A673 (cell line): ENCODE results near the gene LNPEP.

Source experiments
- CTCF ChIP-seq: fragments of 300-800, 200-600 bp; sonication (generic); conservative IDR thresholded peaks from 2 replicates; pipeline ENCODE4 v1.5.1; 2017; ENCODE audit warnings: low read depth, mild to moderate bottlenecking, antibody characterized with exemption, low read length, moderate library complexity, mixed read lengths
- EZH2 ChIP-seq: fragments of 200-600 bp; sonication (generic); IDR thresholded peaks from 2 replicates; pipeline ENCODE4 v1.6.1; 2017; ENCODE audit warnings: borderline replicate concordance, low read depth, mild to moderate bottlenecking, mixed read lengths, antibody characterized with exemption, low read length; ENCODE audit not compliant: poor library complexity, severe bottlenecking

GRCh38 chr5:96942078-96942477 lies 6.2 kb downstream of the LNPEP start:
- TF ChIP-seq CTCF = no peak
- TF ChIP-seq EZH2 = no peak
